H9 (cell line): ENCODE data around the gene KIRREL3. TPM values are rescaled to one million over a fixed set of nuclear protein-coding genes. Genes with fewer than 3 reads are reported as not detected.
A peak's percentile ranks its signal among the peaks of the same experiment; 100 is the strongest.

Experiments
- DNase-seq: peaks from one replicate; pipeline ENCODE4 v3.0.0-alpha.2; 2017
- H2AFZ ChIP-seq: one replicate; pipeline ENCODE4 v1.6.1; 2013; ENCODE audit warnings: mild to moderate bottlenecking, low read length, control low read depth, moderate library complexity
- H2AK5ac ChIP-seq: 2 replicates; pipeline ENCODE4 v1.6.1; 2013; ENCODE audit warnings: low read length, control low read depth, mixed read lengths; ENCODE audit not compliant: insufficient read length
- H2BK120ac ChIP-seq: one replicate; pipeline ENCODE4 v1.6.1; 2013; ENCODE audit warnings: low read depth, mild to moderate bottlenecking, low read length, control low read depth, inconsistent platforms; ENCODE audit not compliant: poor library complexity, severe bottlenecking
- H2BK12ac ChIP-seq: 2 replicates; pipeline ENCODE4 v1.6.1; 2013; ENCODE audit warnings: low read length, control low read depth, mixed read lengths, low read depth; ENCODE audit not compliant: insufficient read length
- H2BK15ac ChIP-seq: 2 replicates; pipeline ENCODE4 v1.6.1; 2013; ENCODE audit warnings: low read depth, low read length, control low read depth
- H2BK20ac ChIP-seq: one replicate; pipeline ENCODE4 v1.6.1; 2013; ENCODE audit warnings: low read depth, mild to moderate bottlenecking, low read length, control low read depth, inconsistent platforms; ENCODE audit not compliant: poor library complexity, severe bottlenecking
- H2BK5ac ChIP-seq: 2 replicates; pipeline ENCODE4 v1.6.1; 2013; ENCODE audit warnings: low read length, control low read depth, mixed read lengths; ENCODE audit not compliant: insufficient read length
- H3K14ac ChIP-seq: 2 replicates; pipeline ENCODE4 v1.6.1; 2013; ENCODE audit warnings: low read length, control low read depth; ENCODE audit not compliant: insufficient read depth
- H3K18ac ChIP-seq: 2 replicates; pipeline ENCODE4 v1.6.1; 2013; ENCODE audit warnings: low read depth, mild to moderate bottlenecking, mixed read lengths, low read length, control low read depth; ENCODE audit not compliant: insufficient read length
- H3K23ac ChIP-seq: 2 replicates; pipeline ENCODE4 v1.6.1; 2013; ENCODE audit warnings: low read length, control low read depth, mixed read lengths, low read depth; ENCODE audit not compliant: insufficient read length
- H3K23me2 ChIP-seq: 2 replicates; pipeline ENCODE4 v1.6.1; 2013; ENCODE audit warnings: low read depth, mild to moderate bottlenecking, mixed read lengths, low read length, control low read depth; ENCODE audit not compliant: insufficient read length, poor library complexity, severe bottlenecking
- H3K27ac ChIP-seq: 2 replicates; pipeline ENCODE4 v1.5.1; 2013; ENCODE audit warnings: low read length, control low read depth, mixed read lengths, low read depth; ENCODE audit not compliant: insufficient read length
- H3K27me3 ChIP-seq: 2 replicates; pipeline ENCODE4 v1.6.1; 2013; ENCODE audit warnings: low read length, control low read depth, inconsistent platforms; ENCODE audit not compliant: insufficient read depth
- H3K4ac ChIP-seq: 2 replicates; pipeline ENCODE4 v1.6.1; 2013; ENCODE audit warnings: low read depth, mild to moderate bottlenecking, control low read depth, inconsistent platforms, low read length, moderate library complexity
- H3K4me1 ChIP-seq: 2 replicates; pipeline ENCODE4 v1.6.1; 2013; ENCODE audit warnings: low read length, control low read depth, inconsistent platforms; ENCODE audit not compliant: insufficient read depth
- H3K4me2 ChIP-seq: 2 replicates; pipeline ENCODE4 v1.6.1; 2013; ENCODE audit warnings: low read length, control low read depth, mixed read lengths; ENCODE audit not compliant: insufficient read length, insufficient read depth
- H3K56ac ChIP-seq: 2 replicates; pipeline ENCODE4 v1.6.1; 2013; ENCODE audit warnings: low read depth, mild to moderate bottlenecking, mixed read lengths, low read length, control low read depth; ENCODE audit not compliant: insufficient read length
- H3K79me1 ChIP-seq: 2 replicates; pipeline ENCODE4 v1.6.1; 2013; ENCODE audit warnings: low read depth, mild to moderate bottlenecking, moderate library complexity, low read length, control low read depth, inconsistent platforms; ENCODE audit not compliant: insufficient read depth, poor library complexity, severe bottlenecking
- H3K79me2 ChIP-seq: 2 replicates; pipeline ENCODE4 v1.6.1; 2013; ENCODE audit warnings: low read length, control low read depth, inconsistent platforms; ENCODE audit not compliant: insufficient read depth
- H3K9ac ChIP-seq: 2 replicates; pipeline ENCODE4 v1.6.1; 2013; ENCODE audit warnings: low read length, control low read depth, mixed read lengths; ENCODE audit not compliant: insufficient read length; ENCODE audit errors: extremely low read depth
- H3K9me3 ChIP-seq: one replicate; pipeline ENCODE4 v1.6.1; 2013; ENCODE audit warnings: low read depth, low read length, inconsistent platforms; ENCODE audit not compliant: control insufficient read depth
- H3T11ph ChIP-seq: one replicate; pipeline ENCODE4 v1.6.1; 2013; ENCODE audit warnings: mild to moderate bottlenecking, low read length, control low read depth, inconsistent platforms
- H4K20me1 ChIP-seq: one replicate; pipeline ENCODE4 v1.6.1; 2013; ENCODE audit not compliant: control insufficient read depth, insufficient read length, insufficient read depth
- H4K5ac ChIP-seq: 2 replicates; pipeline ENCODE4 v1.6.1; 2013; ENCODE audit warnings: low read depth, mild to moderate bottlenecking, mixed read lengths, low read length, control low read depth; ENCODE audit not compliant: insufficient read length
- H4K8ac ChIP-seq: replicated peaks from 2 replicates; pipeline ENCODE4 v1.6.1; 2013; ENCODE audit warnings: low read length, control low read depth, mixed read lengths, low read depth; ENCODE audit not compliant: insufficient read length
- H4K91ac ChIP-seq: 2 replicates; pipeline ENCODE4 v1.6.1; 2013; ENCODE audit warnings: low read depth, mild to moderate bottlenecking, moderate library complexity, mixed read lengths, low read length, control low read depth; ENCODE audit not compliant: insufficient read length
- H3K27ac Mint-ChIP-seq, 3 experiments: 2 replicates in 2 of 3; 3 replicates in 1 of 3; pipeline ENCODE4 v1.8.0; 2020 to 2021; ENCODE audit warnings: mixed read lengths in 3 of 3, mild to moderate bottlenecking in 1 of 3, moderate library complexity in 1 of 3
- H3K27me3 Mint-ChIP-seq: 2 replicates; pipeline ENCODE4 v1.8.0; 2021; ENCODE audit warnings: low read depth, mild to moderate bottlenecking, moderate library complexity, mixed read lengths
- H3K36me3 Mint-ChIP-seq, 3 experiments: 2 replicates in 2 of 3; 3 replicates in 1 of 3; pipeline ENCODE4 v1.8.0; 2020 to 2021; ENCODE audit warnings: low read depth in 3 of 3, mixed read lengths in 3 of 3; ENCODE audit not compliant: insufficient read depth in 1 of 3
- H3K4me1 Mint-ChIP-seq, 2 experiments: 2 replicates each; pipeline ENCODE4 v1.8.0; 2020; ENCODE audit warnings: mixed read lengths in 2 of 2
- H3K4me3 Mint-ChIP-seq, 2 experiments: 2 replicates in 1 of 2; 3 replicates in 1 of 2; pipeline ENCODE4 v1.8.0; 2020 to 2021; ENCODE audit warnings: mild to moderate bottlenecking in 2 of 2, mixed read lengths in 2 of 2, moderate library complexity in 1 of 2
- H3K9me3 Mint-ChIP-seq, 2 experiments: 2 replicates in 1 of 2; 3 replicates in 1 of 2; pipeline ENCODE4 v1.8.0; 2020; ENCODE audit warnings: mild to moderate bottlenecking in 2 of 2, mixed read lengths in 2 of 2, moderate library complexity in 1 of 2
- WGBS: extraction: QIAGEN DNeasy Blood & Tissue Kit; methylation state at CpG from one replicate; pipeline ENCODE4 v1.1.7; 2013; ENCODE audit warnings: missing lambda C conversion rate, low lambda C conversion rate, mixed read lengths; ENCODE audit not compliant: insufficient read length; ENCODE audit errors: extremely low coverage; 5-methylcytosine and 5-hydroxymethylcytosine counted together
- total RNA-seq: library from RNA; stranded (reverse); gene quantifications from 2 replicates; pipeline ENCODE4 v1.2.1, GENCODE V29; 2021
- TF ChIP-seq, protein P1 (sequence below): fragments of 200-600 bp; sonication (generic); conservative IDR thresholded peaks from 3 replicates; pipeline ENCODE4 v1.8.0; 2021; ENCODE audit warnings: antibody characterized with exemption, mild to moderate bottlenecking

Gene KIRREL3
- total RNA-seq, 1 experiment from 2014 or later: 0.17 TPM

DNA sequence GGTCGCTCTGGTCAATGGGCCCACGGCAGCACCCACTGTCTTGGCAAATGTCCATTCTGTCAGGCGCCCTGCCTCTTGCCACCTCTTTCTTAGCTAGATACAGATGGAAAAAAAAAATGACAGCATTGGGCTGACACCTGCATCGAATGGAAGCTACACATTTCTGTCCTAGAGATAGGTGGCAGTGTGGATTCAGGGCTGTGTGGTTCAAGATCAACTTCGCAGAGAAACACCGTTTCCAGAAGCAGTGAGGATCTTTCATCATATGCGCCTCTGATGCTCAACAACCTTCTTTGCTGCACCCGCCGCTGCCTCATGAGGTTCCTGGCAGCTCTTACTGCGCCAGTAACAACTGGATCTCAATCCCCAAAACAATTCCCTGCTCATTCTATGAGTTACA is 236.3 kb downstream of the KIRREL3 start:
- no peak overlapping the region for H2BK15ac ChIP-seq
- no peaks in the 10 kb centered on the region for H3K79me2 ChIP-seq
- H2BK12ac ChIP-seq: no peak overlapping the region
- H3K56ac ChIP-seq: no peak overlapping the region
- no peaks in the 10 kb centered on the region for H4K20me1 ChIP-seq
- no peak overlapping the region for H4K5ac ChIP-seq
- no peaks in the 10 kb centered on the region for H3K4me1 ChIP-seq
- TF ChIP-seq, protein P1, sequence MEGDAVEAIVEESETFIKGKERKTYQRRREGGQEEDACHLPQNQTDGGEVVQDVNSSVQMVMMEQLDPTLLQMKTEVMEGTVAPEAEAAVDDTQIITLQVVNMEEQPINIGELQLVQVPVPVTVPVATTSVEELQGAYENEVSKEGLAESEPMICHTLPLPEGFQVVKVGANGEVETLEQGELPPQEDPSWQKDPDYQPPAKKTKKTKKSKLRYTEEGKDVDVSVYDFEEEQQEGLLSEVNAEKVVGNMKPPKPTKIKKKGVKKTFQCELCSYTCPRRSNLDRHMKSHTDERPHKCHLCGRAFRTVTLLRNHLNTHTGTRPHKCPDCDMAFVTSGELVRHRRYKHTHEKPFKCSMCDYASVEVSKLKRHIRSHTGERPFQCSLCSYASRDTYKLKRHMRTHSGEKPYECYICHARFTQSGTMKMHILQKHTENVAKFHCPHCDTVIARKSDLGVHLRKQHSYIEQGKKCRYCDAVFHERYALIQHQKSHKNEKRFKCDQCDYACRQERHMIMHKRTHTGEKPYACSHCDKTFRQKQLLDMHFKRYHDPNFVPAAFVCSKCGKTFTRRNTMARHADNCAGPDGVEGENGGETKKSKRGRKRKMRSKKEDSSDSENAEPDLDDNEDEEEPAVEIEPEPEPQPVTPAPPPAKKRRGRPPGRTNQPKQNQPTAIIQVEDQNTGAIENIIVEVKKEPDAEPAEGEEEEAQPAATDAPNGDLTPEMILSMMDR: peak; percentile 45
- H2BK120ac ChIP-seq: no peak overlapping the region
- H3K18ac ChIP-seq: no peak overlapping the region
- H3K27ac Mint-ChIP-seq: no peak overlapping the region; a peak in 1 of 7 replicates
- H3K27me3 Mint-ChIP-seq: peaks cover 4% of the 10 kb centered on the region
- H3K9me3 Mint-ChIP-seq: no peaks in the 10 kb centered on the region
- H3K27me3 ChIP-seq: no peaks in the 10 kb centered on the region; the same call in 1 of the 2 replicates
- no CpG with 5 or more reads among the region's 10 CpGs for WGBS
- H3K23ac ChIP-seq: no peak overlapping the region
- H3K27ac ChIP-seq: no peak overlapping the region
- H3K4me1 Mint-ChIP-seq: no peaks in the 10 kb centered on the region
- H2BK20ac ChIP-seq: no peak overlapping the region
- H3K4me3 Mint-ChIP-seq: no peak overlapping the region
- no peak overlapping the region for H3K9ac ChIP-seq
- H3K9me3 ChIP-seq: no peaks in the 10 kb centered on the region
- no peaks in the 10 kb centered on the region for H3K36me3 Mint-ChIP-seq
- no peak overlapping the region for H2AFZ ChIP-seq
- no peak overlapping the region for H2BK5ac ChIP-seq
- H3K4me2 ChIP-seq: no peak overlapping the region
- no peak for DNase-seq
- no peak overlapping the region for H3K4ac ChIP-seq
- H4K8ac ChIP-seq: no peak overlapping the region
- H2AK5ac ChIP-seq: no peak overlapping the region
- H3K14ac ChIP-seq: no peak overlapping the region
- no peak overlapping the region for H3T11ph ChIP-seq
- no peak overlapping the region for H4K91ac ChIP-seq
- H3K79me1 ChIP-seq: no peaks in the 10 kb centered on the region
- H3K23me2 ChIP-seq: no peaks in the 10 kb centered on the region
